Measurements from ENCODE around the gene CPNE1. TPM values are rescaled to one million over a fixed set of nuclear protein-coding genes. Genes with fewer than 3 reads are reported as not detected.
"Not testable (repeated sequence)": the region's sequence is repeated elsewhere in the genome, so short reads cannot be mapped to it uniquely, and the experiment has no call there.

The CPNE1 gene
- total RNA-seq, 4 donors from 2014 or later, result 51.8 to 172 (median 122) TPM

GRCh38 chr20:35697696-35698297 is 33.1 kb upstream of the CPNE1 start:
- 70 to 76% methylated on average over 9 of the region's 9 CpGs for WGBS, 2 donors
- no peak overlapping the region for H3K4me3 ChIP-seq (ENCODE audit: low read depth, poor library complexity, severe bottlenecking)
- peak; percentile 7 to 54 for DNase-seq (ENCODE audit: low spot score in 2 of 2)
- intact Hi-C loops (cut with DNase I; ENCODE audit: low total_unique reads), result no loop called here
- TF ChIP-seq, protein P1, sequence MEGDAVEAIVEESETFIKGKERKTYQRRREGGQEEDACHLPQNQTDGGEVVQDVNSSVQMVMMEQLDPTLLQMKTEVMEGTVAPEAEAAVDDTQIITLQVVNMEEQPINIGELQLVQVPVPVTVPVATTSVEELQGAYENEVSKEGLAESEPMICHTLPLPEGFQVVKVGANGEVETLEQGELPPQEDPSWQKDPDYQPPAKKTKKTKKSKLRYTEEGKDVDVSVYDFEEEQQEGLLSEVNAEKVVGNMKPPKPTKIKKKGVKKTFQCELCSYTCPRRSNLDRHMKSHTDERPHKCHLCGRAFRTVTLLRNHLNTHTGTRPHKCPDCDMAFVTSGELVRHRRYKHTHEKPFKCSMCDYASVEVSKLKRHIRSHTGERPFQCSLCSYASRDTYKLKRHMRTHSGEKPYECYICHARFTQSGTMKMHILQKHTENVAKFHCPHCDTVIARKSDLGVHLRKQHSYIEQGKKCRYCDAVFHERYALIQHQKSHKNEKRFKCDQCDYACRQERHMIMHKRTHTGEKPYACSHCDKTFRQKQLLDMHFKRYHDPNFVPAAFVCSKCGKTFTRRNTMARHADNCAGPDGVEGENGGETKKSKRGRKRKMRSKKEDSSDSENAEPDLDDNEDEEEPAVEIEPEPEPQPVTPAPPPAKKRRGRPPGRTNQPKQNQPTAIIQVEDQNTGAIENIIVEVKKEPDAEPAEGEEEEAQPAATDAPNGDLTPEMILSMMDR (IDR thresholded peaks at IDR 0.05), result no peak
- TF ChIP-seq POLR2A (IDR thresholded peaks at IDR 0.05), result no peak

- intact Hi-C loops (cut with DNase I; ENCODE audit: low total_unique reads), result no loop called here
- WGBS, 2 donors, result 83 to 86% methylated on average over 4 of the region's 4 CpGs
- DNase-seq (ENCODE audit: low spot score in 2 of 2), result no peak
- TF ChIP-seq, protein P1 (IDR thresholded peaks at IDR 0.05), result no peak
- TF ChIP-seq POLR2A (IDR thresholded peaks at IDR 0.05), result no peak
- H3K4me3 ChIP-seq (ENCODE audit: low read depth, poor library complexity, severe bottlenecking), result no peak overlapping the region
Observed at GRCh38 chr20:35695978-35696377, 31.3 kb upstream of the CPNE1 start.

DNA sequence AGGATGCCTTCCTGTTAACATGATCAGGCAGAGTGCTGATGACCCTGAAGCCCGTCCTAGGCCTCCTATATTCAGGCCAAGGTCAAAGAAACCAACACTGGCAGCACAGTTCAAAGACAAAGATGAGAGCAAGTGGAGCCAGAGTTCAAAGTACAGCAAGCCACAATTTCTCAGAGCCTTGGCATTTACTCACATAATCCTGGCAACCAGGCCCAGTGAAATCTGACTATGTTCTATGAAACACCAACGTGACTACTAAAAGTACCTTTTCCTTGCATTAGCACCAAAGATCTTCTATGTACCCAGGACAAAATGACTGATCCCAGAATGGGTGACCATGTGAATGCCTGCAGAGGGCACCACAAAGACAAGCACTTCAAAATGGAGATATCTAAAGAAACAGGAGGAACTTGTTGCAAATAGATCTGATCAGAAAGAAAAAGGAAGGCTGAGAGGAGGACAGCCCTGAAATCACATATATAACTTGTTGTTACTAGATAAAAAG is 30.6 kb upstream of the CPNE1 start:
- TF ChIP-seq, protein P1 (IDR thresholded peaks at IDR 0.05), result no peak
- no peak for TF ChIP-seq POLR2A (IDR thresholded peaks at IDR 0.05)
- WGBS, 2 donors, result 80 to 89% methylated on average over 2 of the region's 2 CpGs
- no peak overlapping the region for H3K4me3 ChIP-seq (ENCODE audit: low read depth, poor library complexity, severe bottlenecking)
- peak in 1 of 2 donors; percentile 1 for DNase-seq (ENCODE audit: low spot score in 2 of 2)
- intact Hi-C loops (cut with DNase I; ENCODE audit: low total_unique reads), result no loop called here

- DNase-seq (ENCODE audit: low spot score in 2 of 2), result no peak
- TF ChIP-seq, protein P1 (IDR thresholded peaks at IDR 0.05), result no peak
- TF ChIP-seq POLR2A (IDR thresholded peaks at IDR 0.05), result no peak
- intact Hi-C loops (cut with DNase I; ENCODE audit: low total_unique reads), result no loop called here
- WGBS, 2 donors, result 90 to 96% methylated on average over 4 of the region's 4 CpGs
- H3K4me3 ChIP-seq (ENCODE audit: low read depth, poor library complexity, severe bottlenecking), result no peak overlapping the region
Observed at GRCh38 chr20:35690265-35690664, 25.6 kb upstream of the CPNE1 start.

DNA sequence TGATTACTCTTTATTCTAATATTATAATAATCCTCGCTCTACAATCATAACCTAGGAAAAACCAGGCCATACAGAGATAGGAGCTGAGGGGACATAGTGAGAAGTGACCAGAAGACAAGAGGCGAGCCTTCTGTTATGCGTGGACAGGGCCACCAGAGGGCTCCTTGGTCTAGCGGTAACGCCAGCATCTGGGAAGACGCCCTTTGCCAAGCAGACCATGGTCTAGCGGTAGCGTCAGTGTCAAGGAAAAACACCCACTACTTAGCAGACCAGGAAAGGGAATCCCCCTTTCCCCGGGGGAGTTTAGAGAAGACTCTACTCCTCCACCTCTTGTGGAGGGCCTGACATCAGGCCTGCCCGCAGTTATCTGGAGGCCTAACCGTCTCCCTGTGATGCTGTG is 22.2 kb upstream of the CPNE1 start:
- H3K4me3 ChIP-seq (ENCODE audit: low read depth, poor library complexity, severe bottlenecking); intact Hi-C loops (cut with DNase I; ENCODE audit: low total_unique reads): not testable (repeated sequence)
- DNase-seq (ENCODE audit: low spot score in 2 of 2), result peak in 1 of 2 donors; percentile 61
- 91 to 92% methylated on average over 11 of the region's 11 CpGs for WGBS, 2 donors

- H3K4me3 ChIP-seq (ENCODE audit: low read depth, poor library complexity, severe bottlenecking); intact Hi-C loops (cut with DNase I; ENCODE audit: low total_unique reads): not testable (repeated sequence)
- DNase-seq (ENCODE audit: low spot score in 2 of 2), result peak in 1 of 2 donors; percentile 52
- 95 to 97% methylated on average over 9 of the region's 9 CpGs for WGBS, 2 donors
Observed at GRCh38 chr20:35685368-35685767, 20.7 kb upstream of the CPNE1 start.

DNA sequence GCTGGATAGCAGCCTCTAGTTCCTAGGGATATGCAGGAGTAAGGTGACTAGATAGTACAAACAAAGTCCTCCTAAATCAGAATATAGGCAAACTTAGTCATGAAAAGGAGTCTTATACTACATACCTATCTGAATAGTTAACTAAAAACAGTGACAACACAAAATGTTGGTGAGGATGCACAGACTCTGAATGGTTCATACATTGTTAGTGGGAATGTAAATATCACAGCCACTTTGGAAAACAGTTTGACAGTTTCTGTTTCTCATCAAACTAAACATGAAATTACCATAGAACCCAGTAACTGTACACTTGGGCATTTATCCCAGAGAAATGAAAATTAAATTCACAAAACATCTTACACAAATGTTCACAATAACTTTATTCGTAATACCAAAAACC is 17.3 kb upstream of the CPNE1 start:
- intact Hi-C loops (cut with DNase I; ENCODE audit: low total_unique reads), result no loop called here
- WGBS, 2 donors, result 0 to 96% methylated on average over 1 of the region's 1 CpG

More for the DNA sequence above, 17.3 kb upstream of the CPNE1 start:
- no peak for DNase-seq (ENCODE audit: low spot score in 2 of 2)
- TF ChIP-seq POLR2A (IDR thresholded peaks at IDR 0.05), result no peak
- TF ChIP-seq, protein P1 (IDR thresholded peaks at IDR 0.05), result no peak
- H3K4me3 ChIP-seq (ENCODE audit: low read depth, poor library complexity, severe bottlenecking), result no peak overlapping the region

Measured in lower leg skin (tissue), 4 donors.